ENCODE measurements around the gene ANTXRL.
"Not testable (repeated sequence)": the region's sequence is repeated elsewhere in the genome, so short reads cannot be mapped to it uniquely, and the experiment has no call there.

The ANTXRL gene

DNA sequence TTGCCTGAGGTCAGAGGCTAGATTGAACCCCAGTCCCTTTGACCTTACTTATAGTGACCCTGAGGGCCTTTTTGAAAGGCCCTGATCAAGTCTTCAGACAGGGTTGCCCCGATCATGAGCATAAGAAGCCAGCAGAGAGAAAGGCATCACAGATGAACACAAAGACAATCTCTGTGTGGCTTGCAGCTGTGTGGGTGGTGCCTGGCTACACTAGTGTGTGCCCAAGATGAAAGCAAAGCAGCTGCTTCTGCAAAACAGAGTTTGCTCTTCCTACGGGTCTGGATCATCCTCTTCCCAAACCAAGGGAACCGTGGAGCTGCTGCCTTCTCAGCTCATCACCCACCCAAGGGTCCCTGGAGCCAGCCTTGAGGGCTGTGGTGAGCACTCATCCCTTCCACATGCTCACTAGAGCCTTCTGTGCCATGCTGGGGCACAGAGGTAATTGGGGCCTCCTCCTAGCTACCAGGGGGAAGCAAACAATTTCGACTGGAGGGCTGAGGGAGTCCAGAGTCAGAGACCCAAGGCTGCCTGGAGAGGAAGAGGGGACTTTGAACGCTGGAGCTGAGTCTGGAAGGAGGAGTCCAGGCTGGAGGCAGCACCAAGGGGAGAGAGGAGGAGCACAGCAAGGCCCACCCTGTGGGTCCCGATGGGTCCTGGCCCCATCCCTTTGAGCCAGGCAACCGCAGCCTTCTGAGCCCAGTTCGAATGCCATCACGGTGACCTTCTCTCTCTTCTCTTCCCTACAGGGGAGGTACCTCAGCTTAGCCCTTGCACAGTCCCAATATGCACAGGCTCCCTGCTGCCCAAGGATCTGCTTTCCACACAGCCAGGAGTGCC lies 42.3 kb downstream of the ANTXRL start:
- peak overlapping the region; percentile 40 for H3K4ac ChIP-seq (ENCODE audit: low read length)
- no peak overlapping the region for H3K27ac ChIP-seq (replicated peaks; ENCODE audit: low read length)
- H2BK15ac ChIP-seq (ENCODE audit: low read length): no peak overlapping the region
- H3K27me3 ChIP-seq (ENCODE audit: control insufficient read depth in 3 of 3, insufficient read depth in 3 of 3, low read depth in 1 of 3, low read length in 3 of 3): peaks cover 0 to 2% (median 0%) of the 10 kb centered on the region in 3 experiments
- no CpG with 5 or more reads among the region's 9 CpGs for WGBS, 2 donors (ENCODE audit: extremely low coverage in 2 of 2, insufficient read length in 2 of 2, insufficient replicate concordance in 1 of 2)
- peak overlapping the region; percentile 12 for H2AK5ac ChIP-seq (ENCODE audit: low read depth, low read length)
- H3K4me3 ChIP-seq (ENCODE audit: low read length in 2 of 2): no peak overlapping the region
- H3K36me3 ChIP-seq (replicated peaks in 1 of 2; ENCODE audit: control insufficient read depth in 2 of 2, insufficient read depth in 2 of 2, low read length in 2 of 2): no peaks in the 10 kb centered on the region
- peak overlapping the region; percentile 84 for H3K18ac ChIP-seq (ENCODE audit: low read length)
- H3K9ac ChIP-seq (ENCODE audit: low read depth, low read length, poor library complexity): peak overlapping the region; percentile 26
- H2BK12ac ChIP-seq (ENCODE audit: low read length): no peak overlapping the region
- peak overlapping the region; percentile 39 for H3K14ac ChIP-seq (ENCODE audit: low read length)
- no peak overlapping the region for H2AFZ ChIP-seq (ENCODE audit: low read length)
- H3K23ac ChIP-seq (ENCODE audit: low read depth, low read length, poor library complexity): peak overlapping the region; percentile 66
- DNase-seq (ENCODE audit: low spot score): no peak
- peak overlapping the region; percentile 66 for H4K8ac ChIP-seq (ENCODE audit: low read depth, low read length)
- H3K9me3 ChIP-seq (replicated peaks in 1 of 2; ENCODE audit: control insufficient read depth in 2 of 2, insufficient read depth in 1 of 2, low read depth in 1 of 2, low read length in 2 of 2): no peaks in the 10 kb centered on the region
- no peak overlapping the region for H2BK5ac ChIP-seq (ENCODE audit: low read length)
- H4K91ac ChIP-seq (ENCODE audit: low read depth, low read length, poor library complexity): no peak overlapping the region
- H3K4me2 ChIP-seq (ENCODE audit: insufficient read depth, low read length, poor library complexity, severe bottlenecking): no peak overlapping the region
- no peaks in the 10 kb centered on the region for H3K79me1 ChIP-seq (ENCODE audit: low read depth, low read length)
- H3K4me1 ChIP-seq (ENCODE audit: control insufficient read depth in 2 of 2, insufficient read depth in 1 of 2, low read depth in 1 of 2, low read length in 2 of 2): peaks cover 0 to 6% of the 10 kb centered on the region in 2 donors
- H2BK120ac ChIP-seq (ENCODE audit: low read depth, low read length): no peak overlapping the region

DNA sequence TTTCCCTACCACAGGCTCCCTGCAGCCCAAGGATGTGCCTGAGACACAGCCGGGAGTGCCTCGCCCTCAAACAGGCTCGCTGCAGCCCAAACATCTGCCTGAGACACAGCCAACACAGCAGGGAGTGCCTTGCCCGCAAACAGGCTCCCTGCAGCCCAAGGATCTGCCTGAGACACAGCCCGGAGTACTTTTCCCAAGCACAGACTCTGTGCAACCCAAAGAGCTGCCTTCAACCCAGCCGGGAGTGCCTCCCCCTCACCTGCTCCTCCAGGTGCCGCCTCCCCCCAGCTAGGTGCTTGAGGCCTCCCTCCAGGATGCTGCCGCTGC lies 42.9 kb downstream of the ANTXRL start:
- H2BK12ac ChIP-seq (ENCODE audit: low read length): no peak overlapping the region
- H3K36me3 ChIP-seq (replicated peaks in 1 of 2; ENCODE audit: control insufficient read depth in 2 of 2, insufficient read depth in 2 of 2, low read length in 2 of 2): no peaks in the 10 kb centered on the region
- no peak overlapping the region for H3K27ac ChIP-seq (replicated peaks; ENCODE audit: low read length)
- WGBS, 2 donors (ENCODE audit: extremely low coverage in 2 of 2, insufficient read length in 2 of 2, insufficient replicate concordance in 1 of 2): no CpG with 5 or more reads among the region's 8 CpGs
- H3K4me1 ChIP-seq (ENCODE audit: control insufficient read depth in 2 of 2, insufficient read depth in 1 of 2, low read depth in 1 of 2, low read length in 2 of 2): peaks cover 0 to 6% of the 10 kb centered on the region in 2 donors
- no peak overlapping the region for H2BK15ac ChIP-seq (ENCODE audit: low read length)
- H3K23ac ChIP-seq (ENCODE audit: low read depth, low read length, poor library complexity): peak overlapping the region; percentile 66
- H3K18ac ChIP-seq (ENCODE audit: low read length): peak overlapping the region; percentile 84
- H3K9me3 ChIP-seq (replicated peaks in 1 of 2; ENCODE audit: control insufficient read depth in 2 of 2, insufficient read depth in 1 of 2, low read depth in 1 of 2, low read length in 2 of 2): no peaks in the 10 kb centered on the region
- H3K79me1 ChIP-seq (ENCODE audit: low read depth, low read length): no peaks in the 10 kb centered on the region
- no peak overlapping the region for H3K4me2 ChIP-seq (ENCODE audit: insufficient read depth, low read length, poor library complexity, severe bottlenecking)
- H3K4ac ChIP-seq (ENCODE audit: low read length): peak overlapping the region; percentile 40
- peaks cover 0 to 2% (median 0%) of the 10 kb centered on the region in 3 experiments for H3K27me3 ChIP-seq (ENCODE audit: control insufficient read depth in 3 of 3, insufficient read depth in 3 of 3, low read depth in 1 of 3, low read length in 3 of 3)
- peak overlapping the region; percentile 26 for H3K9ac ChIP-seq (ENCODE audit: low read depth, low read length, poor library complexity)
- H4K8ac ChIP-seq (ENCODE audit: low read depth, low read length): peak overlapping the region; percentile 66
- H2BK5ac ChIP-seq (ENCODE audit: low read length): no peak overlapping the region
- DNase-seq (ENCODE audit: low spot score): no peak
- H2AK5ac ChIP-seq (ENCODE audit: low read depth, low read length): peak overlapping the region; percentile 12
- H2BK120ac ChIP-seq (ENCODE audit: low read depth, low read length): no peak overlapping the region
- H2AFZ ChIP-seq (ENCODE audit: low read length): no peak overlapping the region
- no peak overlapping the region for H3K4me3 ChIP-seq (ENCODE audit: low read length in 2 of 2)
- H4K91ac ChIP-seq (ENCODE audit: low read depth, low read length, poor library complexity): no peak overlapping the region
- H3K14ac ChIP-seq (ENCODE audit: low read length): no peak overlapping the region

DNA sequence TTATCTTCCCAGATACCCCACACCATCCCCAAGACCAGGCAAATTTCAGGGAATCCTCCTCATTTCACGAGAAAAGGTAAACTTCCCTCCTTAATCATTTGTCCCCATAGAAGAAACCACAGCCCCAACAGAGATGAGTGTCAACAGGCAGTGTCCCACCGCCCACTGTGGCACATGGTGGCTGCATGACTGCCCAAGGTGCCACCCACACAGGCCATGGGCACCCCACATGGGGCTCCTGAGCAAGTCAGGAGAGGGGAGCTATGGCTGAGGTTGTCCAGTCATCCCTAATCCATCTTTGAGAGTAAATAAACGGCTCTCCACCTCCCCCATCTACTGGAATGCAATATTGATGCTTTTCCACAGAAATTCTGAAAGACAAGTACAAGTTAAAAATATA lies 44.1 kb downstream of the ANTXRL start:
- no peaks in the 10 kb centered on the region for H3K36me3 ChIP-seq (replicated peaks in 1 of 2; ENCODE audit: control insufficient read depth in 2 of 2, insufficient read depth in 2 of 2, low read length in 2 of 2)
- H3K27ac ChIP-seq (replicated peaks; ENCODE audit: low read length): no peak overlapping the region
- H3K4me2 ChIP-seq (ENCODE audit: insufficient read depth, low read length, poor library complexity, severe bottlenecking): no peak overlapping the region
- peaks cover 0 to 2% (median 0%) of the 10 kb centered on the region in 3 experiments for H3K27me3 ChIP-seq (ENCODE audit: control insufficient read depth in 3 of 3, insufficient read depth in 3 of 3, low read depth in 1 of 3, low read length in 3 of 3)
- no peak overlapping the region for H3K4me3 ChIP-seq (ENCODE audit: low read length in 2 of 2)
- H3K79me1 ChIP-seq (ENCODE audit: low read depth, low read length): no peaks in the 10 kb centered on the region
- peaks cover 0 to 6% of the 10 kb centered on the region in 2 donors for H3K4me1 ChIP-seq (ENCODE audit: control insufficient read depth in 2 of 2, insufficient read depth in 1 of 2, low read depth in 1 of 2, low read length in 2 of 2)
- H3K18ac ChIP-seq (ENCODE audit: low read length): no peak overlapping the region
- no peak for DNase-seq (ENCODE audit: low spot score)
- no peak overlapping the region for H2BK120ac ChIP-seq (ENCODE audit: low read depth, low read length)
- H3K9me3 ChIP-seq (replicated peaks in 1 of 2; ENCODE audit: control insufficient read depth in 2 of 2, insufficient read depth in 1 of 2, low read depth in 1 of 2, low read length in 2 of 2): no peaks in the 10 kb centered on the region
- no peak overlapping the region for H3K14ac ChIP-seq (ENCODE audit: low read length)
- H3K4ac ChIP-seq (ENCODE audit: low read length): no peak overlapping the region
- no peak overlapping the region for H3K23ac ChIP-seq (ENCODE audit: low read depth, low read length, poor library complexity)
- H4K91ac ChIP-seq (ENCODE audit: low read depth, low read length, poor library complexity): no peak overlapping the region
- no peak overlapping the region for H2BK15ac ChIP-seq (ENCODE audit: low read length)
- WGBS, 2 donors (ENCODE audit: extremely low coverage in 2 of 2, insufficient read length in 2 of 2, insufficient replicate concordance in 1 of 2): no CpG with 5 or more reads among the region's 3 CpGs
- H3K9ac ChIP-seq (ENCODE audit: low read depth, low read length, poor library complexity): no peak overlapping the region
- no peak overlapping the region for H2AK5ac ChIP-seq (ENCODE audit: low read depth, low read length)
- H4K8ac ChIP-seq (ENCODE audit: low read depth, low read length): no peak overlapping the region
- H2AFZ ChIP-seq (ENCODE audit: low read length): no peak overlapping the region
- no peak overlapping the region for H2BK12ac ChIP-seq (ENCODE audit: low read length)
- H2BK5ac ChIP-seq (ENCODE audit: low read length): no peak overlapping the region

DNA sequence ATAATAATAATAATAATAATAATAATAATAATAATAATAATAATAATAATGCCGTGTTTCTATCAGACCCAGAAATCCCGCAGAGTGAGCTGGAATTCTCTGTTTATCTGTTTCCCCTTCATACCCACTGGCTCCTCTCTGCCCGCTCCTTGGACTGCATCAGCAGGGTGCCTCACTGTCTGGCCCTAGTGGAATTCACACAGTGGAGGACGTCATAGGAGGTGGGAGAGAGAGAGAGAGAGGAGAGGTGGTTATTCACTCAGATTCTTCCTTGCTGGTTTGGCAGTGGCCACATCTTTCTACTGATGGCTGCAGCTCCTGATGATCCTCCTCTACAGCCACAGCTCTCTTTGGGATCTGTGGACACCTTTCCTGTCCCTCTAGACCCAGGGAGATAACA lies 78.7 kb downstream of the ANTXRL start:
- not testable (repeated sequence) for H3K4ac ChIP-seq (ENCODE audit: low read length); H2BK5ac ChIP-seq (ENCODE audit: low read length); H2AFZ ChIP-seq (ENCODE audit: low read length); H3K27ac ChIP-seq (replicated peaks; ENCODE audit: low read length); H3K23ac ChIP-seq (ENCODE audit: low read depth, low read length, poor library complexity); H2BK12ac ChIP-seq (ENCODE audit: low read length); H3K27me3 ChIP-seq (ENCODE audit: control insufficient read depth in 3 of 3, insufficient read depth in 3 of 3, low read depth in 1 of 3, low read length in 3 of 3); H2BK15ac ChIP-seq (ENCODE audit: low read length); H2BK120ac ChIP-seq (ENCODE audit: low read depth, low read length); H3K79me1 ChIP-seq (ENCODE audit: low read depth, low read length); H2AK5ac ChIP-seq (ENCODE audit: low read depth, low read length); H3K18ac ChIP-seq (ENCODE audit: low read length); H3K14ac ChIP-seq (ENCODE audit: low read length); H3K4me1 ChIP-seq (ENCODE audit: control insufficient read depth in 2 of 2, insufficient read depth in 1 of 2, low read depth in 1 of 2, low read length in 2 of 2); DNase-seq (ENCODE audit: low spot score); H4K91ac ChIP-seq (ENCODE audit: low read depth, low read length, poor library complexity); H4K8ac ChIP-seq (ENCODE audit: low read depth, low read length); H3K4me3 ChIP-seq (ENCODE audit: low read length in 2 of 2); H3K9ac ChIP-seq (ENCODE audit: low read depth, low read length, poor library complexity); H3K36me3 ChIP-seq (replicated peaks in 1 of 2; ENCODE audit: control insufficient read depth in 2 of 2, insufficient read depth in 2 of 2, low read length in 2 of 2); H3K4me2 ChIP-seq (ENCODE audit: insufficient read depth, low read length, poor library complexity, severe bottlenecking); H3K9me3 ChIP-seq (replicated peaks in 1 of 2; ENCODE audit: control insufficient read depth in 2 of 2, insufficient read depth in 1 of 2, low read depth in 1 of 2, low read length in 2 of 2)
- no CpG with 5 or more reads among the region's 4 CpGs for WGBS, 2 donors (ENCODE audit: extremely low coverage in 2 of 2, insufficient read length in 2 of 2, insufficient replicate concordance in 1 of 2)

Measured in neuronal stem cell (in vitro differentiated cells).